ENCODE data around the gene OBP2A. TPM values are rescaled to one million over a fixed set of nuclear protein-coding genes. Genes with fewer than 3 reads are reported as not detected.

OBP2A gene
- total and polyA plus RNA-seq, 8 donors: not detected

GRCh38 chr9:135503371-135504261 lies 42.3 kb upstream of the OBP2A start:
- ATAC-seq: no peak
- intact Hi-C loops (cut with DNase I): no loop called here
- Histone ChIP-seq H3K4me3 (no peak overlapping the region), H3K36me3 (peaks cover 2 to 12% (median 7%) of the 10 kb centered on the region in 3 donors), H3K9me3 (no peaks in the 10 kb centered on the region), H3K27me3 (no peaks in the 10 kb centered on the region), H3K27ac (no peak overlapping the region), H3K4me1 (peaks cover 0 to 11% (median 3%) of the 10 kb centered on the region in 3 donors)
- FAIRE-seq: no peak
- TF ChIP-seq CTCF (IDR thresholded peaks at IDR 0.05): no peak
- WGBS, 2 donors: 88% methylated on average over 41 of the region's 41 CpGs
- peak in 2 of 6 donors; percentile 50 to 62 for DNase-seq

DNA sequence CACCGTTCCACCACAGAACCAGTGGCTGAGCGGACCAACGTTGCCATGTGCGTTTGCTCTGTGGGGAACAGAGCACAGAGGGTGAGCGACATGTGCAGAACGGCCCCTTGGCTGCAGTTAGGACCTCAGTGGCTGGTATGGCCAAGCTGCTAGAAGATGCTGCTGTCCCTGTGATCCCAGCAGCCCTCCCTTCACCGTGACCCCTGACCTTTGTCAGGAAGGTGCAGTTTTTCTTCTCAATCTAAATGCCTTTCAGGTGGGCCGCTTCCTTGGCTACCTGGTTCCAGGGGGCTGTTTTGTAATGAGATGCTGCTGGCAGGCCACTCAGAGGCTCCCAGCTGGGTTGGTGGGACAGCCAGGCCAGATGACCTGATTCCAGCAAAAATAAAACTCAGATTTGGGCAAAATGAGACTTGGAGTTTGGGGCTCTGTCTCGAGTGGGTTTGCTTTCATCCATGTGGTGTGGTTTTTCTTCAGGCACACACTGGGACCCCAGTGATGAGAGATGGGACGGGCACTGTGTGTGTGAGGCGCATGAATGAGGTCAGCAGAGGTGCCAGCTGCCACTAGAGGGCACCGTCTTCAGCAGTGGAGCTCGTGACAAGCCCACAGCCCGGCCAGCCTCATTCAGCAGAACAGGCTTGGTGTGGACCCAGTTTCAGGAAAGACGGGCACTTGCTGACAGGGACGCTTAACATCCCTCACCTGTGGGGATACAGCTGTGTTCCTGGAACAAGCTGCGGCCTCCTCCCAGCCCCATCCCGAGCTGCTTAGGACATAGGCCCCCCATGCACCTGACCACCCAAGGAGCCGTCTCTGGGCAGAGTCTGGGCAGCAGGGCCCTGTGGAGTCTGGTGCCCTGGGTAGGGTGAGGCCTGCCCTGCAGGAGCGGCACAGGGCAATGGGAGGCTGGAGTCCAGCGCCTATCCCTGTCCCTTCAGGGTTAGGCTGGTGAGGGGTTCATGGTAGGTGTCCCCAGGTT lies 41.4 kb upstream of the OBP2A start:
- ATAC-seq (no peak), DNase-seq (peak in 4 of 6 donors; percentile 63 to 81 (median 69)), FAIRE-seq (no peak)
- peak; percentile 44 to 72 (median 64) for TF ChIP-seq CTCF (IDR thresholded peaks at IDR 0.05)
- no peak overlapping the region for H3K4me3 ChIP-seq
- H3K27ac ChIP-seq: no peak overlapping the region
- H3K9me3 ChIP-seq: no peaks in the 10 kb centered on the region
- peaks cover 0 to 9% (median 0%) of the 10 kb centered on the region in 3 donors for H3K4me1 ChIP-seq
- H3K27me3 ChIP-seq: no peaks in the 10 kb centered on the region
- intact Hi-C loops (cut with DNase I): no loop called here
- 62 to 68% methylated on average over 21 of the region's 21 CpGs for WGBS, 2 donors
- peaks cover 2 to 12% (median 7%) of the 10 kb centered on the region in 3 donors for H3K36me3 ChIP-seq

- no peaks in the 10 kb centered on the region for H3K27me3 ChIP-seq
- H3K36me3 ChIP-seq: peaks cover 2 to 12% (median 7%) of the 10 kb centered on the region in 3 donors
- H3K27ac ChIP-seq: no peak overlapping the region
- H3K9me3 ChIP-seq: no peaks in the 10 kb centered on the region
- no peak overlapping the region for H3K4me3 ChIP-seq
- 85 to 88% methylated on average over 22 to 24 of the region's 24 CpGs for WGBS, 2 donors
- no peak for TF ChIP-seq CTCF (IDR thresholded peaks at IDR 0.05)
- FAIRE-seq (no peak), ATAC-seq (no peak), DNase-seq (peak in 3 of 6 donors; percentile 10 to 71 (median 34))
- intact Hi-C loops (cut with DNase I): no loop called here
- peaks cover 0 to 9% (median 0%) of the 10 kb centered on the region in 3 donors for H3K4me1 ChIP-seq
Observed at GRCh38 chr9:135505406-135506187, 40.3 kb upstream of the OBP2A start.

GRCh38 chr9:135506327-135507103 lies 39.4 kb upstream of the OBP2A start:
- ATAC-seq (no peak), FAIRE-seq (no peak), DNase-seq (peak in 3 of 6 donors; percentile 8 to 63 (median 56))
- Histone ChIP-seq H3K27ac (no peak overlapping the region), H3K27me3 (no peaks in the 10 kb centered on the region), H3K4me3 (no peak overlapping the region), H3K36me3 (peaks cover 2 to 12% (median 7%) of the 10 kb centered on the region in 3 donors), H3K9me3 (no peaks in the 10 kb centered on the region), H3K4me1 (peaks cover 0 to 6% (median 0%) of the 10 kb centered on the region in 3 donors)
- WGBS, 2 donors: 62 to 64% methylated on average over 12 to 14 of the region's 14 CpGs
- intact Hi-C loops (cut with DNase I): no loop called here
- no peak for TF ChIP-seq CTCF (IDR thresholded peaks at IDR 0.05)

Measured in pancreas (tissue), 10 donors.